Gastroesophageal sphincter (tissue), 4 donors: ENCODE measurements around the gene DTX1. TPM values are rescaled to one million over a fixed set of nuclear protein-coding genes. Genes with fewer than 3 reads are reported as not detected.

Source experiments
- ATAC-seq: fragments of 150-250 bp; one replicate; pipeline ENCODE4 v1.9.1; 2016; ENCODE audit warnings: mild to moderate bottlenecking, moderate library complexity
- H3K27ac ChIP-seq, 4 donors: fragments of 200-600 bp; sonication (generic) in 3 of 4; 1 replicate in 3 of 4; 2 replicates in 1 of 4; pipeline ENCODE4 v1.5.1; 2016 to 2019
- H3K27me3 ChIP-seq: fragments of 200-600 bp; sonication (generic); one replicate; pipeline ENCODE4 v1.5.1; 2019
- H3K36me3 ChIP-seq, 2 donors: fragments of 200-600 bp; sonication (generic); one replicate each; pipeline ENCODE4 v1.5.1; 2019; ENCODE audit warnings: control low read depth in 1 of 2
- H3K4me1 ChIP-seq, 3 donors: fragments of 200-600 bp; sonication (generic); 1 replicate in 2 of 3; 2 replicates in 1 of 3; pipeline ENCODE4 v1.5.1; 2016 to 2019; ENCODE audit warnings: control low read depth in 2 of 3
- H3K4me3 ChIP-seq, 2 donors: fragments of 200-600 bp; sonication (generic); one replicate each; pipeline ENCODE4 v1.5.1; 2019; ENCODE audit warnings: mild to moderate bottlenecking in 1 of 2, moderate library complexity in 1 of 2
- H3K9me3 ChIP-seq, 3 donors: fragments of 200-600 bp; sonication (generic); one replicate each; pipeline ENCODE4 v1.5.1; 2017 to 2019; ENCODE audit warnings: control low read depth in 2 of 3
- CTCF ChIP-seq, 4 experiments: fragments of 200-600 bp in 2 of 4; fragments of 450-650 bp in 2 of 4; sonication (generic) in 1 of 4; IDR thresholded peaks; one replicate each; pipeline ENCODE4 v1.5.1; 2017 to 2019; ENCODE audit warnings: antibody characterized with exemption in 4 of 4, mild to moderate bottlenecking in 2 of 4, moderate library complexity in 2 of 4
- EP300 ChIP-seq: sonication (generic); formaldehyde crosslinking; IDR thresholded peaks from one replicate; pipeline ENCODE4 v1.6.1; 2017; ENCODE audit warnings: antibody characterized with exemption, mild to moderate bottlenecking
- POLR2A ChIP-seq, 2 donors: fragments of 450-650 bp; IDR thresholded peaks; one replicate each; pipeline ENCODE4 v1.6.1; 2017; ENCODE audit warnings: antibody characterized with exemption in 2 of 2, mild to moderate bottlenecking in 2 of 2, moderate library complexity in 1 of 2
- POLR2AphosphoS5 ChIP-seq: sonication (generic); formaldehyde crosslinking; IDR thresholded peaks from one replicate; pipeline ENCODE4 v1.6.1; 2017; ENCODE audit warnings: antibody characterized with exemption
- WGBS, 2 donors: methylation state at CpG; one replicate each; pipeline ENCODE4 v1.1.5; 2018; ENCODE audit warnings: low coverage in 1 of 2; 5-methylcytosine and 5-hydroxymethylcytosine counted together
- total RNA-seq, 4 donors: library from RNA; depleted of rRNA; stranded (reverse); fragments of >200 nt; gene quantifications; one replicate each; pipeline ENCODE4 v1.1.0, GENCODE V29; 2016

The DTX1 gene
- total RNA-seq = 1 to 10 TPM; 2.3 to 9.5 (median 5.3) TPM

GRCh38 chr12:113056631-113057488, at the start of gene DTX1:
Gene DTX1, plus strand, starts transcription at chr12:113056730. Its CDS starts 1,463 bp downstream, at chr12:113058193.
- WGBS, 2 donors = no CpG with 5 or more reads among the region's 94 CpGs
- Histone ChIP-seq H3K27ac (peak within 1 kb of the TSS in 1 of 4 donors; percentile 67), H3K9me3 (no peaks in the 10 kb centered on the region), H3K4me3 (peak within 1 kb of the TSS; percentile 16 to 56), H3K27me3 (peaks cover 93% of the 10 kb centered on the region), H3K4me1 (peaks cover 0 to 13% (median 10%) of the 10 kb centered on the region in 3 donors), H3K36me3 (no peaks in the 10 kb centered on the region)
- TF ChIP-seq POLR2AphosphoS5 = no peak
- TF ChIP-seq EP300 = no peak
- TF ChIP-seq CTCF (IDR thresholded peaks at IDR 0.05) = no peak
- no peak for TF ChIP-seq POLR2A (IDR thresholded peaks at IDR 0.05)
- peak; percentile 47 for ATAC-seq

- no peak for TF ChIP-seq EP300
- no peak for TF ChIP-seq POLR2AphosphoS5
- no peak for TF ChIP-seq CTCF (IDR thresholded peaks at IDR 0.05)
- no peak for TF ChIP-seq POLR2A (IDR thresholded peaks at IDR 0.05)
- no peak for ATAC-seq
- no peak overlapping the region for H3K27ac ChIP-seq
- H3K27me3 ChIP-seq = peaks cover 3% of the 10 kb centered on the region
- peaks cover 0 to 16% (median 0%) of the 10 kb centered on the region in 3 donors for H3K9me3 ChIP-seq
- H3K4me3 ChIP-seq = no peak overlapping the region
- H3K36me3 ChIP-seq = peaks cover 0 to 94% of the 10 kb centered on the region in 2 donors
- H3K4me1 ChIP-seq = no peaks in the 10 kb centered on the region
- WGBS, 2 donors = 50 to 66% methylated on average over 1 to 4 of the region's 4 CpGs
Measured at GRCh38 chr12:113007166-113007565, 49.4 kb upstream of the DTX1 start.

GRCh38 chr12:113010701-113011100, 45.8 kb upstream of the DTX1 start:
- no peak for ATAC-seq
- Histone ChIP-seq H3K36me3 (peaks cover 0 to 60% of the 10 kb centered on the region in 2 donors), H3K4me3 (no peak overlapping the region), H3K27me3 (peaks cover 3% of the 10 kb centered on the region), H3K4me1 (no peaks in the 10 kb centered on the region), H3K9me3 (peaks cover 0 to 16% (median 0%) of the 10 kb centered on the region in 3 donors), H3K27ac (no peak overlapping the region)
- no peak for TF ChIP-seq CTCF (IDR thresholded peaks at IDR 0.05)
- TF ChIP-seq EP300 = no peak
- TF ChIP-seq POLR2A (IDR thresholded peaks at IDR 0.05) = no peak
- no peak for TF ChIP-seq POLR2AphosphoS5
- WGBS, 2 donors = 26 to 60% methylated on average over 2 of the region's 2 CpGs

- H3K27ac ChIP-seq = no peak overlapping the region
- H3K9me3 ChIP-seq = peaks cover 0 to 16% (median 0%) of the 10 kb centered on the region in 3 donors
- 27 to 63% methylated on average over 5 to 6 of the region's 9 CpGs for WGBS, 2 donors
- no peaks in the 10 kb centered on the region for H3K4me1 ChIP-seq
- TF ChIP-seq POLR2A (IDR thresholded peaks at IDR 0.05) (no peak), EP300 (no peak), CTCF (IDR thresholded peaks at IDR 0.05) (no peak), POLR2AphosphoS5 (no peak)
- H3K4me3 ChIP-seq = no peak overlapping the region
- ATAC-seq = no peak
- H3K36me3 ChIP-seq = peaks cover 0 to 21% of the 10 kb centered on the region in 2 donors
- H3K27me3 ChIP-seq = peaks cover 10% of the 10 kb centered on the region
Measured at GRCh38 chr12:113014565-113014964, 42.0 kb upstream of the DTX1 start.

- Histone ChIP-seq H3K4me3 (no peak overlapping the region), H3K36me3 (no peaks in the 10 kb centered on the region), H3K4me1 (no peaks in the 10 kb centered on the region), H3K27me3 (peaks cover 10% of the 10 kb centered on the region), H3K9me3 (peaks cover 0 to 1% (median 0%) of the 10 kb centered on the region in 3 donors), H3K27ac (no peak overlapping the region)
- no peak for TF ChIP-seq CTCF (IDR thresholded peaks at IDR 0.05)
- TF ChIP-seq EP300 = no peak
- no peak for TF ChIP-seq POLR2A (IDR thresholded peaks at IDR 0.05)
- no peak for TF ChIP-seq POLR2AphosphoS5
- no peak for ATAC-seq
- 53% methylated on average over 3 to 5 of the region's 5 CpGs for whole genome bisulfite sequencing, 2 donors
Measured at GRCh38 chr12:113016796-113017195, 39.7 kb upstream of the DTX1 start.
